DMS53 (cell line): ENCODE results near the gene PACRG.

Experiments used
- DNase-seq: peaks from one replicate; lab custom pipeline; 2025; lab: John Stamatoyannopoulos, UW

The PACRG gene

GRCh38 chr6:163243692-163244589 lies 516.2 kb downstream of the PACRG start:
- DNase-seq, result no peak

- no peak for DNase-seq
Measured at GRCh38 chr6:163248051-163248450, 520.3 kb downstream of the PACRG start.

DNA sequence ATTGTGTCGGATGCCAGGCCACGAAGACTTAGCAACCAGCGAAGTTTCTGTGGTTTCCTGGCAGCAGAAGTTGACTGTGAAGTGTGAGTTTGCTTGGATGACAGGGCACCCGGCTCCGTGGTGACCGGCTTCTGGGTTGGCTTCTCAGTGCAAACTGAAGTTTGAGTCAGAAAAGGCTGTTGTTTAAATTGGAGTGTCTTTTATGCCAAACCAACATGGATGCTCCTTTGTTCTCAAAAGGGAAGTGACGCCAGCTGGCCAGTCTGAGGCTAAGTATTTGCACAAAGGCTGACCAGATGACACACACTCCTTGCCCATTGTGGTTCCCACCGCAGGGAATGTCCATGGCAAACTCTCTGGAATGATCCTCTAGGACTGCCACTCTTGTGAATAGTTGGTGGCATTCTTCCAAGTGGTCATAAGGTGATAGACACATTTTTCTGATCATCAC lies 521.9 kb downstream of the PACRG start:
- DNase-seq, result peak; percentile 70

GRCh38 chr6:163250116-163250515 lies 522.3 kb downstream of the PACRG start:
- no peak for DNase-seq

GRCh38 chr6:163252061-163252591 lies 524.4 kb downstream of the PACRG start:
- no peak for DNase-seq

DNA sequence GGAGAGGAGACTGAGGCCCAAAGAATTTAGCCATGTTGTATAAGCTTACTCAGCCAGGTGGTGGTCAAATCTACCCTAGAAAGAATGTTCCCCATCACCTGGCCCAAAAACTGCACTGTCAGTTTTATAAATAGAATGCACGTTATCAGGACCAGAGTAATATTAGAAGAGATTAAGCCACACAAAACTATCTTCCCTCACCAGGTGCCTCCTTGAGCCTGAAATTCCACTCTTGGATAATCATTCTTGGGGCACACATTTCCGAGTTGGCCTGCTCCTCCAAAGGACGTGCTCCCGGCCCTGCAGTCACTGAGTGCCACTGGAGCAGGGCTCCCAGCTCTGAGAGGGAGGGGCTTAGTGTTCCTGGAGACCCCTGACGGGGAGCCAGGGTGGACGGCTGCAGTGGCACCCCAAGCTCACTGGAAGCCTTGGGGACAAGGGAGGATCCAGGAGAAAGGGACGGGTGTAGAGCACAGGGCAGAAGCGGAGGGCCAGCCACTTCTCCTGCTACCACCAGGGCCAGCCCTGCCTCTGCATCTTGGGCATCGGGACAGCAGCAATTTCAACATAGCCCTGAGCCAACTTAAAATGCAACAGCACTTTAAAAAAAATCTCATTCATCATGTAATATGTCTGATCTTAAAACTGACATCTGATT lies 525.9 kb downstream of the PACRG start:
- DNase-seq, result no peak

DNA sequence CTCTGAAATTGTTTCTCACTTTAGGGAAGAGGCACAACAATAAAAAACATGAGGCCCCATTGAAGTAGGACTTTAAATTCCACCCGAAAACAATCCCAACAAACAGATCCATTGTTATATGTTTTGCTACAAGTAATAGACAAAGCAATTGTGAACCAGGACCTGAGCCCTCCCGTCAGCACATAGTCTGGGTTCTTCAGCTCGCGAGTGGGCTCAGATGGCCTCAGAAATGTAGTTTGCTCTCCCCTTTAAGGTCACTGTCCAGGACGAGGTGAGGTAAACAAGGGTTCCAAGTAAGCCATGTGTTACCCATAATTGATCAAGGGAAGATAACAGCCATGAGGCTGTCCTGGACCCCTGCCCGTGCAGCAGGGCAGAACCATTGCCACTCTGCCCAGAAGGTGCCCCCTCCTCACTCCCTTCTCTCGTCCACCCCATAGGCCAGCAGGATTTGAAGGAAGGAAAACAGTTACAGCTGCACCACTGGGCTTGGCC lies 526.6 kb downstream of the PACRG start:
- DNase-seq, result no peak

DNA sequence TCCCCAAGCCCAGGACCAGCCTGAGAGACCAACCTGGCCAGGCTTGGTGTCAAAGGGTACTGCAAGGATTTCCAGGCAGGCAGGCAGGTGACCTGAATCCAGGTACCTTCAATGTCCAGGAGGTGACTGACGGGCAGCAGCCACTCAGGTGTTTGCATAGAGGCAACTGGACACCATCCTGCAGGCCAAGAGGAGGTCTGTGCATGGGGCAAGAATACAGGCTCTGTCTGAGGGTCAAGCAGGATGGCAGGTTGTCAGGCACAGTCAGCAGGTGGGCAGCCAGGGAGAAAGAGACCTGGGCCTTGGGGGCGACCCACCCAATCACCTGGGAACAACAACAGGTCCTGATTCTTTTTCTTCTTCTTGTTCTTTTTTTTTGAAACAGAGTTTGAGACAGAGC lies 527.5 kb downstream of the PACRG start:
- DNase-seq, result no peak

GRCh38 chr6:163259689-163260088 lies 531.9 kb downstream of the PACRG start:
- DNase-seq, result no peak

DNA sequence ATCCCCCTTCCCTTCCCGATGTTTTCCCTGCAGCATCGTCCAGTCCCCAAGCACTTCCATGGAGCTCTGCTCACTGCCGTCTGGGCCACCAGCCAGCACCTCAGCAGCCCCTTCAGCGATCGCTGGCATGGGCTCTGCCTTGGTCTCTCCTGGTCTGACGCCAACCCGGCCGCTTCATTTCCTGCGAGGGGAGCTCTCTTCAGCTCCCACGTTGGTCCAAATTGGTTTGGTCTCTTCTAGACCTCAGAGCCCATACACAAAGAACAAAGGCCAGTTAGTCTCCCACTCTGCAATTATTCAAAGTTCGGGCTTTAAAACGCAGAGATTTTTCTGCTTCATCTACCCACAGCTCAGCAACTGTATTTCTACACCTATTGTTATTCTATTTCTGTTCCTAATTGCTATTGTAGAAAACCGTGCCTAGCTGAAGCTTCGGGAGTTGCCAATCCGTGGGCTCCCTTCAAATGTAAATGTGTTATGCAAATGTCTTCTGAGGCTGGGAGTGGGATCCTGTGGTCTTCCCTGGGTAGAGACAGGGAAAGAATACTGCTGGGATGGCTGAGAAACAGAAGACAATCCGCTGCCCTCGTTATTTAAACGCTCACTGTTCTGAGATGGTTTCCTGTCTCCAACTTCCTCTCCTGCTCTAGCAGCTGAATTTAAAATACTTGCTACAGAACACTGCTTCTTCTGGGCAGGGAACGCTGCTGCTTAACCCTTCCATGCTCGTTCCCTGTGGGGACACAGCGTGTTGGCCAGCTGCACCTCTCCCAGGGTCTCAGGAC lies 532.5 kb downstream of the PACRG start:
- no peak for DNase-seq

DNA sequence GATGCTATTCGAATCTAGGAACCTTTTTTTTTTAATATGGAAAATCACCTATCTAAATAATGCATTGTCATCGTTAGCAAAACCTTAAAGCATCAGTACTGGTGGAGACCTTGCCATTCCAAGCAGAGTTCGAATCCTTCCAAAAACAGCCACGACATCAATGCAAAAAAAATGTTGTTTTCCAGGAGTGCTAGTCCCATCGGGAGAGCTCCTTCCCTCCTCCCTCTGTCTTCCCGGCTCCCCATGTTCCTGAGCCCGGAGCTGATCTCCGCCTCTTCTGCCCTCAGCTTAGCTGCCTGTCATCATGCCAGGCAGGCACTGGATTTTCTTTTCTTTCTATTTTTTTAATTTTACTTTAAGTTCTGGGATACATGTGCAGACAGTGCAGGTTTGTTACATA lies 533.1 kb downstream of the PACRG start:
- no peak for DNase-seq

DNA sequence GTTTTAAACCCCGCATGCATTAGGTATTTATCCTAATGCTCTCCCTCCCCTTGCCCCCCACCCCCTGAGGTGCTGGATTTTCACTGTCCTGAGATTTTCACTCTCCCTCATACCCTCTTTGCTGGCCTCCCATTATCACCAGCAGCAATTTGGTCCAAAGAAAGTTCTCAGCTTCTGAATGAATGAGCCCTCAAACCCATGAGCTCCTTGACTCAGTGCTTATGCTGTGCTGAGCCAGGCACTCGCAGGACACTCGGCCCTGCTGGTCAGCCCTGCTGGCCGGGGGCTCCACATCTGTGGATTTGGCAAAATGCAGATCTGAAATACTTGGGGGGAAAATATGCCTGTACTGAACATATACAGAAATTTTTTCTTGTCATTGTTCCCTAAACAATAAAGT lies 533.6 kb downstream of the PACRG start:
- DNase-seq, result no peak

DNA sequence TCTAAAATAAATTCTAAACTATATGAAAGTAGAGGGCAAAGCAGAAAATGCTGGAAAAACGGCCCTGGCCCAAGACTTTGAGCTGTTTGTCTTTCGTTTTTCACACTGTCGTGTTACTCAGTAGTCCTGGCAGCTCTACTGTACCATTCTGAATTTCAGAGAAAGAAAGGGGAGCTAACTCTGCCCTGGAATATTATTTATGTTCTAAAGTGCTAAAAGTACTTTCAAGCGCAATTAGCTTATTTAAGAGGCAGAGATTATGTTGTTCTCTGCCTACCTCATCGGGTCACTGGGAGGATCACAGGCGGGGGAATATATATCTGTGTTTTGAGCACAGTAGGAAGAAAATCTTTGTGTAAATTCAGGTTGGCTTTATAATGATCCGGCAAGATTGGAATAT lies 534.3 kb downstream of the PACRG start:
- DNase-seq, result no peak

- DNase-seq, result no peak
Measured at GRCh38 chr6:163263196-163263595, 535.4 kb downstream of the PACRG start.

DNA sequence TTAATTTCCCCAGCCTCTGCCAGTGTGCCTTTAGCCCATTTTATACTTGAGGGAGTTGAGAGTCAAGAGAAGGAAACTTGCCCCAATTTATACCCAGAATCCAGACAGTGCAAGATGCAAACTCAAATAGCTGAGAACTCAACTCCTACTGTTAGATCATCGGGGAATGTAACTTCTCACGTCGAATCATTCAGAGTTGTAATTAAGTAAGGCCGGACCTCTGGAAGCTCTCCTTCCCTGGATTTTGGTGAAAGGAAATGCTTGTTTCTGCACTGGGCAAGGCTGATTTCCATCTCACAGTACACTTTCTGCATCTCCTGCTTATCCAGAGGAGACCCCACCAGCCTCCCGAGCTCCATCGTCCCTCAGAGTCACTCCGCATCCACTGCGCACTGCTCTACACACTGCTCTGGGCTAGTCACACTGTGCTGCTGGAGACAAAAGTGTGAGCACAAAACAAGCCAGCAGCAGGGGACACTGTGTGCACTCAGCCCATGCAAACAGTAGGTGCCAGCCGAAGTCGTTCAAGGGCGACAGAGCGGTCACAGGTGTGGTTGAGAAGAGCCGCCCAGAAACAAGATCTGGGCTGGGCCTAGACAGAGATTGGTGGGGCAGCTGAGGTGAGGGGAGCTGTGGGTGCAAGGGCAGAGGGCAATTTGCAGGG lies 536.4 kb downstream of the PACRG start:
- DNase-seq, result no peak

- no peak for DNase-seq
Measured at GRCh38 chr6:163264662-163265035, 536.9 kb downstream of the PACRG start.

DNA sequence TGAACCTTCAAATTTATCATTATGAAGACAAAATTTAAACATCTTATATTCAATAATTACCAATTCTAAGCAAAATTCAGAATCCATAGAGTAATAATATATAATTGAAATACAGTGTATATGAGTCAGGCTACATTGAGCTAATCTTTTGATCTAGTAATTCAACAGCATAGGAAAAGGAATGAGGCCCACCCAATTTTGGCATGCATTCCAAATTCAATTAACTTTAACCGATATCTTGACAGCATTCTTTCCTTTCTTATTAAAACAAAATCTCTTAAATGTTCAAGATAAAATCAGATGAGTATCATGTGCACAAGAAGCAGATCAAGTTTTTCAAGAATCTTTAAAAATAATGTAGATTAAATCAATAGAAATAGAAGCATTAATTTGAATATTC lies 553.9 kb downstream of the PACRG start:
- DNase-seq, result no peak

DNA sequence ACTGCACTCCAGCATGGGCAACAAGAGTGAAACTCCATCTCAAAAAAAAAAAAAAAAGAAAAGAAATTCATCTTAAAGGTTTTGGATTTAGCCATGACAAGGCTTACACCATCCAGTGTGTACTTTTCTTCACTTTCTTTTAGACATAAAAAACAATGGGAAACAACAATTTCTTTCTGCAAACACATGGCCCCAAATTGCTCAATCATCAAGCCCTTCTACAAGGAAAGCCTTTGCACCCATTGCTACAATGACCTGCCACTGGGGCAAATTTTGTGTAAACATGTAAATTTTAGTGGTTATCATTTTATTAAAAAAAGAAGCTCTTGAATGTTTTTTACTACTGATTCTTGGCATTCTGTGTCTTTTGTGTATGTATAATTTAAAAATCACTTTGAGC lies 554.9 kb downstream of the PACRG start:
- DNase-seq, result no peak

- DNase-seq, result no peak
Measured at GRCh38 chr6:163284151-163284550, 556.4 kb downstream of the PACRG start.

DNA sequence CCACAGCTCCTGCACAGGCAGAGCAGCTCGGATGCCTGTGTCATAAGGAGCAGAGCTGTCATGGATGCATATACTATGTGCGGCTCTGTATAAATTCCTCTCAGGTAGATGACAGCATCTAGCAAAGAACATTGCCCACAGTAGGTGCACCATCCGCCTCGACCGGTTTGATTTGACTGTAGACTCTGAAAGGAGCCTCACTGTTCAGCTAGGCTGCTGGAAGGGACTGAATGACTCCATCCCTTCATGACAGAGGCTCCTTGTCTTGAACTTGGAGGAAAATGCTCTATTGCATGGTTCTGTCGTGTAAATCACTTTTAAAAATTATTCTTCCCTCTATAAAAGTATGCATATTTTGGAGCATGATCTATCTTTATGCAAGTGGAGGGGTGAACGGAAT lies 557.9 kb downstream of the PACRG start:
- no peak for DNase-seq

DNA sequence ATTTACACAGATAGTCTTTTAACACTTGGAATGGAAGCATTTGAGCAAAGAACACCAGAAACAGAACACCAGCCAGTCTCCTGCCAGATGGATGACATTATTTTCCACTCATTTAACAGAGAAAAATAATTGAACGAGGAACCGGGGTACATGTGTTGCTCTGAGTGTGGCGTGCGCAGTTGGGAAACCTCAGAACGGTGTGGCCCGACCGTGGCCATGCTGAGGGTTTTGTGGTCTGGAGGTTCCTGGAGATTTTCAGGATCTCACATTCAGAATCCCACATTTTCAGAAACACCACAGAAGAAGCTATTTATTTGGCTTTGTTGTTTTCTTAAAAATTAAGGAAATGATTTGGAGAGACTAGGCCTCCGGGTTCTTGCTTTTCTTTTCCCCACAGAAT lies 559.9 kb downstream of the PACRG start:
- no peak for DNase-seq

- DNase-seq, result no peak
Measured at GRCh38 chr6:163288066-163288465, 560.3 kb downstream of the PACRG start.
